Tibial nerve (tissue), 4 donors: ENCODE results near the gene SLC29A4. TPM values are rescaled to one million over a fixed set of nuclear protein-coding genes. Genes with fewer than 3 reads are reported as not detected.
"Not testable (repeated sequence)": the region's sequence is repeated elsewhere in the genome, so short reads cannot be mapped to it uniquely, and the experiment has no call there.

Source experiments
- DNase-seq, 2 donors: peaks; one replicate each; pipeline ENCODE4 v3.0.0-alpha.2; 2019; ENCODE audit warnings: low spot score in 2 of 2
- H3K27ac ChIP-seq, 4 donors: fragments of 200-600 bp; sonication (generic) in 3 of 4; one replicate each; pipeline ENCODE4 v1.5.1; 2017 to 2019; ENCODE audit warnings: mild to moderate bottlenecking in 1 of 4
- H3K27me3 ChIP-seq, 2 donors: fragments of 200-600 bp; sonication (generic) in 1 of 2; one replicate each; pipeline versions ENCODE4 v1.5.1 to v1.6.0; 2017 to 2019
- H3K36me3 ChIP-seq, 3 donors: fragments of 200-600 bp; sonication (generic); one replicate each; pipeline ENCODE4 v1.5.1; 2018 to 2019
- H3K4me1 ChIP-seq, 4 donors: fragments of 200-600 bp; sonication (generic) in 3 of 4; one replicate each; pipeline ENCODE4 v1.5.1; 2017 to 2019
- H3K4me3 ChIP-seq, 4 donors: fragments of 200-600 bp; sonication (generic) in 3 of 4; one replicate each; pipeline ENCODE4 v1.5.1; 2017 to 2019; ENCODE audit warnings: mild to moderate bottlenecking in 1 of 4, moderate library complexity in 1 of 4
- H3K9me3 ChIP-seq, 4 donors: fragments of 200-600 bp; sonication (generic) in 3 of 4; one replicate each; pipeline ENCODE4 v1.5.1; 2017 to 2019
- EP300 ChIP-seq, 2 donors: sonication (generic); formaldehyde crosslinking; IDR thresholded peaks; one replicate each; pipeline ENCODE4 v1.6.1; 2017; ENCODE audit warnings: antibody characterized with exemption in 2 of 2, mild to moderate bottlenecking in 1 of 2
- POLR2A ChIP-seq, 2 donors: fragments of 450-650 bp; IDR thresholded peaks; one replicate each; pipeline ENCODE4 v1.6.1; 2017; ENCODE audit warnings: antibody characterized with exemption in 2 of 2, mild to moderate bottlenecking in 2 of 2, moderate library complexity in 2 of 2
- WGBS, 2 donors: methylation state at CpG; one replicate each; pipeline ENCODE4 v1.1.5; 2018; 5-methylcytosine and 5-hydroxymethylcytosine counted together
- total RNA-seq, 4 donors: library from RNA; depleted of rRNA; stranded (reverse); fragments of >200 nt; gene quantifications; one replicate each; pipeline ENCODE4 v1.1.0, GENCODE V29; 2016
- TF ChIP-seq, protein P1 (sequence below), 5 experiments: fragments of 200-600 bp in 3 of 5; fragments of 450-650 bp in 2 of 5; sonication (generic) in 3 of 5; IDR thresholded peaks; one replicate each; pipeline ENCODE4 v1.5.1; 2016 to 2019; ENCODE audit warnings: antibody characterized with exemption in 5 of 5, mild to moderate bottlenecking in 3 of 5, moderate library complexity in 2 of 5

The SLC29A4 gene
- total RNA-seq, 4 donors from 2014 or later = 1.4 to 6.3 (median 2.7) TPM

DNA sequence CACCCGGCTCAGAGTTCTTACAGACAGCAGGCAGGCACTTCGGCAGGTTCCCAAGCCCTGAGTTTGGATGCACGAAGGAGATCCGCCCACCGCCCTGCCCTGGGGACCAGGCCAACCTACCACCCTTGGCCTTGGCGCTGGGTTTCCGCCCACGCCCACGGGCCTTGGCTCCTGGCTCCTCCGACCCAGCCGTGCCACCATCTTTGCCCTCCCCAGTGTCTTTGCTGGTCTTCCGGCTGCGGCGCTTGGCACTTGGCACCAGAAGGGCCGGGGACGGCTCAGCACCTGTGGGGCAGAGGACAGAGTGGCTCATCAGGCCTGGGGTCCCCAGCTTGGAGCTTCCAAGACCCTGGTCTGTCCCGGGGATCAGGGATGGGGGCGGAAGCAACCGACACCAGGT lies 32.1 kb downstream of the SLC29A4 start:
- WGBS, 2 donors = 83 to 87% methylated on average over 18 to 19 of the region's 19 CpGs
- DNase-seq = no peak
- TF ChIP-seq EP300 (IDR thresholded peaks at IDR 0.05) (no peak), POLR2A (IDR thresholded peaks at IDR 0.05) (no peak)
- TF ChIP-seq, protein P1, sequence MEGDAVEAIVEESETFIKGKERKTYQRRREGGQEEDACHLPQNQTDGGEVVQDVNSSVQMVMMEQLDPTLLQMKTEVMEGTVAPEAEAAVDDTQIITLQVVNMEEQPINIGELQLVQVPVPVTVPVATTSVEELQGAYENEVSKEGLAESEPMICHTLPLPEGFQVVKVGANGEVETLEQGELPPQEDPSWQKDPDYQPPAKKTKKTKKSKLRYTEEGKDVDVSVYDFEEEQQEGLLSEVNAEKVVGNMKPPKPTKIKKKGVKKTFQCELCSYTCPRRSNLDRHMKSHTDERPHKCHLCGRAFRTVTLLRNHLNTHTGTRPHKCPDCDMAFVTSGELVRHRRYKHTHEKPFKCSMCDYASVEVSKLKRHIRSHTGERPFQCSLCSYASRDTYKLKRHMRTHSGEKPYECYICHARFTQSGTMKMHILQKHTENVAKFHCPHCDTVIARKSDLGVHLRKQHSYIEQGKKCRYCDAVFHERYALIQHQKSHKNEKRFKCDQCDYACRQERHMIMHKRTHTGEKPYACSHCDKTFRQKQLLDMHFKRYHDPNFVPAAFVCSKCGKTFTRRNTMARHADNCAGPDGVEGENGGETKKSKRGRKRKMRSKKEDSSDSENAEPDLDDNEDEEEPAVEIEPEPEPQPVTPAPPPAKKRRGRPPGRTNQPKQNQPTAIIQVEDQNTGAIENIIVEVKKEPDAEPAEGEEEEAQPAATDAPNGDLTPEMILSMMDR (IDR thresholded peaks at IDR 0.05) = no peak
- H3K4me1 ChIP-seq = no peaks in the 10 kb centered on the region
- H3K9me3 ChIP-seq = peaks cover 0 to 14% (median 2%) of the 10 kb centered on the region in 4 donors
- H3K27me3 ChIP-seq = no peaks in the 10 kb centered on the region
- H3K27ac ChIP-seq = no peak overlapping the region
- H3K36me3 ChIP-seq = peaks cover 0 to 100% (median 5%) of the 10 kb centered on the region in 3 donors
- H3K4me3 ChIP-seq = no peak overlapping the region

DNA sequence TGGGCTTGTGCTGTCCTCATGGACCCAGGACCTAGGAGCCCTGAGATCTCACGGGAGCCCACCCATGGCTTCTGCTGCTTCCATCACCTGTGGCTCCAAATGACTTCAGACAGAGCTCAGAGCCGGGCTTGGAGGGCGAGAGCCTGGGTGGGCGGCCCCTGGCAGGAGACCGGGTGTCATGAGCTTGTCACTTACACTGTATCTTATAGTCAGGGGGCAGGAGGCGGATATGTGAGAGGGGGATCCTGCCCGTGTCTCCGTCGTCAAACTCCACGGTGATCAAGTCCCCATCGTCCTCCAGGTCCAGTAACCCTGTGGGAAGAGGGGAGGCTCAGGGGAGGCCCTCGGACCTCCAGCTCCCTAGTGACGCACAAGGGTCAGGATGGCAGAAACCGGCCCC lies 33.0 kb downstream of the SLC29A4 start:
- Histone ChIP-seq H3K36me3 (peaks cover 4 to 100% (median 5%) of the 10 kb centered on the region in 3 donors), H3K4me1 (no peaks in the 10 kb centered on the region), H3K27ac (no peak overlapping the region), H3K4me3 (no peak overlapping the region), H3K9me3 (peaks cover 0 to 14% (median 2%) of the 10 kb centered on the region in 4 donors), H3K27me3 (no peaks in the 10 kb centered on the region)
- DNase-seq = no peak
- WGBS, 2 donors = 95 to 97% methylated on average over 13 to 14 of the region's 14 CpGs
- TF ChIP-seq POLR2A (IDR thresholded peaks at IDR 0.05) = no peak
- no peak for TF ChIP-seq EP300 (IDR thresholded peaks at IDR 0.05)
- TF ChIP-seq, protein P1 (IDR thresholded peaks at IDR 0.05) = no peak

DNA sequence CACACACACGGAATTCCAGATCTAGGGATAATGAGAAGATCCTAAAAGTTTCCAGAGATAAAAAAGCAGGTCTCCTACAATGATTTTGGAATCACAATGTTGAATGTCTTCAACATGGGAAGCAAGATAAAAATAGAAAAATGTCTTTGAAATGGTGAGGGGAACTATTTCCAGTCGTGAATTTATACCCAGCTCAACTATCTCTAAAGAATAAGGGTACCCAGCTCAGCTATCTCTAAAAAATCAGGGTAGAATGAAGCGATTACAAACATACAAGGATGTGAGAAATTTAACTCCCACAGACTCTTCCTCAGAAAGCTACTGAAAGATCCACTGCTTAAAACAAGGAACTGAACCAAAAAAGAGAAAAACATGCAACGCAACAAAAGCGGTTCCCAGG lies 35.9 kb downstream of the SLC29A4 start:
- H3K4me1 ChIP-seq, H3K27me3 ChIP-seq, H3K27ac ChIP-seq, H3K4me3 ChIP-seq, DNase-seq: not testable (repeated sequence)
- peaks cover 5 to 100% (median 7%) of the 10 kb centered on the region in 3 donors for H3K36me3 ChIP-seq
- WGBS, 2 donors = 97% methylated on average over 5 of the region's 5 CpGs
- H3K9me3 ChIP-seq = peaks cover 0 to 14% (median 2%) of the 10 kb centered on the region in 4 donors

DNA sequence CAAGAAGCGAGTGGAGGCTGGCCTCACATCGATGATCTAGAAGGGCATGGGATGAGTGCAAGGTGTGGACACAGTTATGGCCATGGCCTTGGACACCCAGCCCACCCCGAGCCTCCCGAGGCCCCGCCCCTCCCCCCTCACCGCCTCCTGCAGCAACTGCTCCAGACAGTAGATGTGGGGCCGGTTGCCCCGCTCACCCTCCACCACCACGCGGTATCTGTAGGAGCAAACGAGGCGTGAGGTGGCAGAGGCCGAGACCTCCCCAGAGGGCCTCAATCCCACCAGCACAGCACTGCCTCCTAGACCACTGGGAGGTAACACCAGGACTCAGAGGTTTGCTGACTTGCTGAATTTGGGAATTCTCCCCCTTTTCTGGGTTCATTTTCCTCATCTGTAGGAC lies 37.6 kb downstream of the SLC29A4 start:
- Histone ChIP-seq H3K36me3 (peaks cover 5 to 99% (median 13%) of the 10 kb centered on the region in 3 donors), H3K9me3 (peaks cover 0 to 14% (median 2%) of the 10 kb centered on the region in 4 donors), H3K4me3 (no peak overlapping the region), H3K4me1 (no peaks in the 10 kb centered on the region), H3K27ac (no peak overlapping the region), H3K27me3 (no peaks in the 10 kb centered on the region)
- WGBS, 2 donors = 97 to 100% methylated on average over 13 of the region's 13 CpGs
- TF ChIP-seq, protein P1 (IDR thresholded peaks at IDR 0.05) = no peak
- no peak for TF ChIP-seq EP300 (IDR thresholded peaks at IDR 0.05)
- TF ChIP-seq POLR2A (IDR thresholded peaks at IDR 0.05) = no peak
- DNase-seq = no peak

DNA sequence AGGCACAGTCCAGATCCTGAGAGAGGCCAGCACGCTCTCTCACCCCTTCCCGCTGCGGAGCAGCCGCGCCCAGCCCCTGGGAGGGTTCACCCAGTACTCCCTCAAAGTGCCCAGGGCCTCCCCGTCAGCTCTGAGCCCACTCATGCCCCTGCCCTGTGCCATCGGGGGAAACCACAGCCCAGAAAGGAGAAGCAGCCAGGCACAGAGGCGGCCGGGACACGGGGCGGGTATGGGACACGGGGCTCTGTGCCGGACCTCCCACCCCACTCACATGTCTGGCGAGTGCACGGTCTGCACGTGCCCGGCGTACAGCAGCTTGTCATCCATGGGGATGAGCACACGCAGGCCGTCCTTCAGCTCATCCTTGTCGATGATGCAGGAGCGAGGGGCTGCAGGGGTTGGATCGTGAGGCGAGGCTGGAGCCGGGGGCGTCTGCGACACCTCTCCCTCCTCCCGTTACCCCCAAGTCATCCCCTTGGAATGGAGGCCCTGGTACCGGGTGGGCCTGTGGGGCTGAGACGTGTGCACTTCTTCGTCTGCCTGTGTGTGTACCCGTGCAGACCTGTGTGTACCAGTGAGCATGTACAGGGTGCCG lies 38.2 kb downstream of the SLC29A4 start:
- no peak for DNase-seq
- Histone ChIP-seq H3K27ac (no peak overlapping the region), H3K9me3 (peaks cover 0 to 14% (median 2%) of the 10 kb centered on the region in 4 donors), H3K4me1 (no peaks in the 10 kb centered on the region), H3K36me3 (peaks cover 5 to 97% (median 13%) of the 10 kb centered on the region in 3 donors), H3K4me3 (no peak overlapping the region), H3K27me3 (no peaks in the 10 kb centered on the region)
- WGBS, 2 donors = 95 to 97% methylated on average over 33 of the region's 33 CpGs
- TF ChIP-seq POLR2A (IDR thresholded peaks at IDR 0.05) (no peak), EP300 (IDR thresholded peaks at IDR 0.05) (no peak)
- TF ChIP-seq, protein P1 (IDR thresholded peaks at IDR 0.05) = no peak
